Measurements from ENCODE around the gene WWC2. TPM values are rescaled to one million over a fixed set of nuclear protein-coding genes. Genes with fewer than 3 reads are reported as not detected.

The WWC2 gene
- total RNA-seq, 4 donors from 2014 or later = 6.6 to 79.7 (median 9.4) TPM

DNA sequence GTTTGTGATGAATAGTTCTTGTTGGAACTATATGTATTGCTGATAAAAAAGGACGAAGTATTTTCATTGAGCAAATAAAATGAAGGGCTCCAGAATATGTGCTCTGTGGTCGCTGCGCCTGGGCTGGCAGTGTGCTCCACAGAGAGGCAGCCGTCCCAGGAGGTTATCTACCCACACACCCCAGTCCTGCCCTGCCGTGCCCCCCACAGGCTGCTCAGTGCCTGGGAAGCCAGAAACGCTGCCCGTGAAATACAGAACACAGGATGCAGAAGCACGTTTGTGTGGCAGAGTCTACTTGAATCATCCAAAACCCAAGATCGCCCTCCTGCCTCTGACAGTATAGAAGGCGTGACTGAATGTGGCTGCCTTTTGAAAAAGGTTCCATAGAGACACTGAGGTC is 219.6 kb downstream of the WWC2 start:
- in situ Hi-C loops (cut with MboI; ENCODE audit: low pct_ligation_motif_present in 1 of 4, low pct_unique_long_range_greater_than_20kb in 1 of 4, low sequenced_read_pairs in 3 of 4) = no loop called here

DNA sequence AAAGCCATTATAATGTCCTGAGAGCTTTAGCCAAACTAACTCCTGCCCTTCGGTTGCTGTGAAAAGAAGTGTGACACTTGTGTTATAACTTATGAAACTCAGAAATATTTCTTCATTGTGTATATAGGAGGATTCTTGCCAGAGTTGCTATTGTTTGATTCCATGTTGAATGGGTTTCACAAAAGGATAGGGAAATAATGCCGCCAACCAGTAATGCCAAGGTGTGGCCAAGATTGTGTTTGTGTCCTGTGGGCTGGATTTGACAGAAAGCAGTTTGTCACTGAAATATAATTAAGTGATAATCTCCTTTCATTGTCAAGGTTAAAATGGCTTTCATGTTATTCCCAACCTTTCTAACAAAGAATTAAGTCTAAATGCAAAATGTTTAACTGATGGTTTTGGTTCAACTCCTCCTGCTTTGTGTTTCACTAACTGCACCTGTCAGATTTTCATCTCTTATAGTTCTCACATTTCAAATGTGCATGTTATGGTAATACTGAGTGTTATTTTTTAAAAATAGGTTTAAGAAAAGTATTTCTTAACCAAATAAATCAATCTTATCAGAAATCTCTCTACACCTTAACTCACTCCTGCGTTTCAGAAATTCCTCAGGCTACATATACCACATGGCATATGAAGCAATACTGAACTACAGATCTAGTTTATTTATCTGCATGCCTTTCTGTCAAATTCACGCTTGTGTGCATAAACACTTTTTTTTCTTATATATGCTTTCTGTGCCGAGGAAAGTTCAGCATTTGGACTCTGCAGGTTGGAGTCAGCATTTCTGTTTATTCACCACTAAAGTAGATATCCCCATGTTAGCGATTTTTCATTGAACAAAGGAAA is 221.4 kb downstream of the WWC2 start, which contains the start of gene CLDN22:
CLDN22 (minus strand) TSS at position 66 of the 849 bp plus-strand sequence; CDS start at position 8, 58 bp downstream.
- no peak within 1 kb of the TSS for H3K27ac ChIP-seq
- no peaks in the 10 kb centered on the region for H3K9me3 ChIP-seq
- intact Hi-C loops (cut with DNase I; ENCODE audit: low total_unique reads) = no loop called here
- TF ChIP-seq, protein P1, sequence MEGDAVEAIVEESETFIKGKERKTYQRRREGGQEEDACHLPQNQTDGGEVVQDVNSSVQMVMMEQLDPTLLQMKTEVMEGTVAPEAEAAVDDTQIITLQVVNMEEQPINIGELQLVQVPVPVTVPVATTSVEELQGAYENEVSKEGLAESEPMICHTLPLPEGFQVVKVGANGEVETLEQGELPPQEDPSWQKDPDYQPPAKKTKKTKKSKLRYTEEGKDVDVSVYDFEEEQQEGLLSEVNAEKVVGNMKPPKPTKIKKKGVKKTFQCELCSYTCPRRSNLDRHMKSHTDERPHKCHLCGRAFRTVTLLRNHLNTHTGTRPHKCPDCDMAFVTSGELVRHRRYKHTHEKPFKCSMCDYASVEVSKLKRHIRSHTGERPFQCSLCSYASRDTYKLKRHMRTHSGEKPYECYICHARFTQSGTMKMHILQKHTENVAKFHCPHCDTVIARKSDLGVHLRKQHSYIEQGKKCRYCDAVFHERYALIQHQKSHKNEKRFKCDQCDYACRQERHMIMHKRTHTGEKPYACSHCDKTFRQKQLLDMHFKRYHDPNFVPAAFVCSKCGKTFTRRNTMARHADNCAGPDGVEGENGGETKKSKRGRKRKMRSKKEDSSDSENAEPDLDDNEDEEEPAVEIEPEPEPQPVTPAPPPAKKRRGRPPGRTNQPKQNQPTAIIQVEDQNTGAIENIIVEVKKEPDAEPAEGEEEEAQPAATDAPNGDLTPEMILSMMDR (IDR thresholded peaks at IDR 0.05) = no peak
- in situ Hi-C loops (cut with MboI; ENCODE audit: low pct_ligation_motif_present in 1 of 4, low pct_unique_long_range_greater_than_20kb in 1 of 4, low sequenced_read_pairs in 3 of 4) = no loop called here
- WGBS, 2 donors (ENCODE audit: low coverage in 1 of 2) = 75 to 76% methylated on average over 6 of the region's 6 CpGs
- DNase-seq = no peak
- no peak within 1 kb of the TSS for H3K4me3 ChIP-seq
- no peaks in the 10 kb centered on the region for H3K4me1 ChIP-seq
- H3K27me3 ChIP-seq = no peaks in the 10 kb centered on the region
- H3K36me3 ChIP-seq = no peaks in the 10 kb centered on the region

More for the DNA sequence above, 219.6 kb downstream of the WWC2 start:
- H3K36me3 ChIP-seq = no peaks in the 10 kb centered on the region
- no peaks in the 10 kb centered on the region for H3K9me3 ChIP-seq
- H3K27ac ChIP-seq = no peak overlapping the region
- no peak for DNase-seq
- no peaks in the 10 kb centered on the region for H3K27me3 ChIP-seq
- TF ChIP-seq POLR2A (IDR thresholded peaks at IDR 0.05) = no peak
- TF ChIP-seq, protein P1 (IDR thresholded peaks at IDR 0.05) = no peak
- TF ChIP-seq EP300 (IDR thresholded peaks at IDR 0.05; ENCODE audit: low read depth) = no peak
- no peak for TF ChIP-seq POLR2AphosphoS5 (IDR thresholded peaks at IDR 0.05)
- no peak overlapping the region for H3K4me3 ChIP-seq
- intact Hi-C loops (cut with DNase I; ENCODE audit: low total_unique reads) = no loop called here
- WGBS, 2 donors (ENCODE audit: low coverage in 1 of 2) = 81 to 96% methylated on average over 5 to 10 of the region's 10 CpGs
- H3K4me1 ChIP-seq = no peaks in the 10 kb centered on the region

DNA sequence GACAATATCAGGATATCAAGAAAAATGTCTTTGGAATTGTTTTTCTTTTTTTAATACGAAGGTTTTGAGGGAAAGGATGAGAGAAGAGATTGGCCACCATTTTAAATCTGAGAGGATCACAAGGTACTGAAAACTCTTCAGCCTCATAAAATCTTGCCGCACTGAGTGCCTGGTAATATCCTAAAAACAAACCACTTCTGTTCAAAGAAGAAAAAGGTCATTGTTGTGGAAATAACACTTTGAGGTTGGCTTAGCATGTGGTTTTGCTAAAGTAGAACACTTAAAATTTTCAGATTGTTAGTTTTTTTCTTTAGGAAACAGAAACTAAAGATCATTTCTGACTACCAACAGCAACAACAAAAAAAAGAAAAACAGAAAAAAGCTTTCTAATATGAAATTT is 222.0 kb downstream of the WWC2 start:
- Histone ChIP-seq H3K4me1 (no peaks in the 10 kb centered on the region), H3K36me3 (no peaks in the 10 kb centered on the region), H3K4me3 (no peak overlapping the region), H3K27me3 (no peaks in the 10 kb centered on the region), H3K27ac (no peak overlapping the region), H3K9me3 (no peaks in the 10 kb centered on the region)
- WGBS, 2 donors (ENCODE audit: low coverage in 1 of 2) = 66 to 73% methylated on average over 2 of the region's 2 CpGs
- no peak for DNase-seq
- intact Hi-C loops (cut with DNase I; ENCODE audit: low total_unique reads) (no loop called here), in situ Hi-C loops (cut with MboI; ENCODE audit: low pct_ligation_motif_present in 1 of 4, low pct_unique_long_range_greater_than_20kb in 1 of 4, low sequenced_read_pairs in 3 of 4) (no loop called here)
- TF ChIP-seq, protein P1 (IDR thresholded peaks at IDR 0.05) = no peak
- TF ChIP-seq POLR2A (IDR thresholded peaks at IDR 0.05) = no peak
- no peak for TF ChIP-seq EP300 (IDR thresholded peaks at IDR 0.05; ENCODE audit: low read depth)
- TF ChIP-seq POLR2AphosphoS5 (IDR thresholded peaks at IDR 0.05) = no peak

DNA sequence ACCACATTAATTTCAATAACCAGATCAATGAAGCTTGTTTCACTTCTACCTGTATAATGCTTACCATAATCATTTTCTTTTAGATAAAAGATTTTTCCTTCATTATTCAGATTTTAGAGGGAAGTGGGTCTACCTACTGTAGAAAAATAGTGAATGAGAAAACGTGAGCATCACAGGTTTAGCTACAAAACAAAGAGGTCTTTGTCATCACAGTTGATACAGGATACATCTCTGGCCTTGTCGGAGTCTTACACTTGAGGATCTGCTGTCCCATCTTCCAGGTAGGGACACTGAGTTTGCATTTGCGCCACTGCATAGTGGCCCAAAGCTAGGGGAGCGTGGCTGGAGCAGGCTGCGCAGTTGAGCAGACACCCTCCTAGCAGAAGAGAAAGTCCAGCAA is 222.5 kb downstream of the WWC2 start:
- Histone ChIP-seq H3K9me3 (no peaks in the 10 kb centered on the region), H3K27me3 (no peaks in the 10 kb centered on the region), H3K36me3 (no peaks in the 10 kb centered on the region), H3K4me3 (no peak overlapping the region), H3K27ac (no peak overlapping the region), H3K4me1 (no peaks in the 10 kb centered on the region)
- TF ChIP-seq POLR2A (IDR thresholded peaks at IDR 0.05) = no peak
- no peak for TF ChIP-seq EP300 (IDR thresholded peaks at IDR 0.05; ENCODE audit: low read depth)
- TF ChIP-seq POLR2AphosphoS5 (IDR thresholded peaks at IDR 0.05) = no peak
- TF ChIP-seq, protein P1 (IDR thresholded peaks at IDR 0.05) = no peak
- intact Hi-C loops (cut with DNase I; ENCODE audit: low total_unique reads) = no loop called here
- WGBS, 2 donors (ENCODE audit: low coverage in 1 of 2) = 92 to 93% methylated on average over 3 to 5 of the region's 5 CpGs
- in situ Hi-C loops (cut with MboI; ENCODE audit: low pct_ligation_motif_present in 1 of 4, low pct_unique_long_range_greater_than_20kb in 1 of 4, low sequenced_read_pairs in 3 of 4) = no loop called here
- DNase-seq = no peak
